ENCODE results near the gene LRRC18. TPM values are rescaled to one million over a fixed set of nuclear protein-coding genes. Genes with fewer than 3 reads are reported as not detected.

LRRC18 gene
- polyA plus RNA-seq = not detected

GRCh38 chr10:48939790-48940325 lies at the start of gene LRRC18:
Gene LRRC18 (minus strand): TSS chr10:48939840. CDS start chr10:48914155, 25,685 bp downstream.
- Histone ChIP-seq H3K4me3 (ENCODE audit: low read depth in 1 of 2, low read length in 2 of 2) (no peak within 1 kb of the TSS), H3K4me1 (ENCODE audit: control insufficient read depth in 2 of 2, insufficient read depth in 2 of 2, low read length in 1 of 2) (no peaks in the 10 kb centered on the region), H3K27me3 (ENCODE audit: control insufficient read depth in 1 of 2, insufficient read depth in 2 of 2, low read length in 2 of 2) (no peaks in the 10 kb centered on the region), H3K36me3 (ENCODE audit: control insufficient read depth in 2 of 2, insufficient read depth in 2 of 2, low read length in 1 of 2) (no peaks in the 10 kb centered on the region), H3K9me3 (ENCODE audit: control insufficient read depth in 2 of 2, insufficient read depth in 1 of 2, low read depth in 1 of 2, low read length in 1 of 2) (peaks cover 0 to 2% of the 10 kb centered on the region in 2 donors), H3K27ac (ENCODE audit: low read depth in 2 of 2, low read length in 1 of 2) (no peak within 1 kb of the TSS)
- WGBS, 2 donors = 91 to 93% methylated on average over 2 of the region's 2 CpGs

GRCh38 chr10:48985621-48986158 lies 46.0 kb upstream of the LRRC18 start:
- Histone ChIP-seq H3K4me1 (ENCODE audit: control insufficient read depth in 2 of 2, insufficient read depth in 2 of 2, low read length in 1 of 2) (no peaks in the 10 kb centered on the region), H3K27me3 (ENCODE audit: control insufficient read depth in 1 of 2, insufficient read depth in 2 of 2, low read length in 2 of 2) (no peaks in the 10 kb centered on the region), H3K36me3 (ENCODE audit: control insufficient read depth in 2 of 2, insufficient read depth in 2 of 2, low read length in 1 of 2) (no peaks in the 10 kb centered on the region), H3K9me3 (ENCODE audit: control insufficient read depth in 2 of 2, insufficient read depth in 1 of 2, low read depth in 1 of 2, low read length in 1 of 2) (no peaks in the 10 kb centered on the region), H3K4me3 (ENCODE audit: low read depth in 1 of 2, low read length in 2 of 2) (no peak overlapping the region), H3K27ac (ENCODE audit: low read depth in 2 of 2, low read length in 1 of 2) (no peak overlapping the region)
- 93 to 95% methylated on average over 7 of the region's 7 CpGs for WGBS, 2 donors

GRCh38 chr10:48983648-48984351 lies 44.2 kb upstream of the LRRC18 start:
- Histone ChIP-seq H3K9me3 (ENCODE audit: control insufficient read depth in 2 of 2, insufficient read depth in 1 of 2, low read depth in 1 of 2, low read length in 1 of 2) (no peaks in the 10 kb centered on the region), H3K4me3 (ENCODE audit: low read depth in 1 of 2, low read length in 2 of 2) (no peak overlapping the region), H3K27ac (ENCODE audit: low read depth in 2 of 2, low read length in 1 of 2) (no peak overlapping the region), H3K36me3 (ENCODE audit: control insufficient read depth in 2 of 2, insufficient read depth in 2 of 2, low read length in 1 of 2) (no peaks in the 10 kb centered on the region), H3K4me1 (ENCODE audit: control insufficient read depth in 2 of 2, insufficient read depth in 2 of 2, low read length in 1 of 2) (no peaks in the 10 kb centered on the region), H3K27me3 (ENCODE audit: control insufficient read depth in 1 of 2, insufficient read depth in 2 of 2, low read length in 2 of 2) (no peaks in the 10 kb centered on the region)
- WGBS, 2 donors = 76 to 78% methylated on average over 5 of the region's 5 CpGs

GRCh38 chr10:48982584-48982983 lies 42.9 kb upstream of the LRRC18 start:
- H3K27me3 ChIP-seq (ENCODE audit: control insufficient read depth in 1 of 2, insufficient read depth in 2 of 2, low read length in 2 of 2) = no peaks in the 10 kb centered on the region
- H3K27ac ChIP-seq (ENCODE audit: low read depth in 2 of 2, low read length in 1 of 2) = no peak overlapping the region
- no peaks in the 10 kb centered on the region for H3K36me3 ChIP-seq (ENCODE audit: control insufficient read depth in 2 of 2, insufficient read depth in 2 of 2, low read length in 1 of 2)
- no peak overlapping the region for H3K4me3 ChIP-seq (ENCODE audit: low read depth in 1 of 2, low read length in 2 of 2)
- H3K4me1 ChIP-seq (ENCODE audit: control insufficient read depth in 2 of 2, insufficient read depth in 2 of 2, low read length in 1 of 2) = no peaks in the 10 kb centered on the region
- 76 to 84% methylated on average over 5 of the region's 5 CpGs for WGBS, 2 donors
- no peaks in the 10 kb centered on the region for H3K9me3 ChIP-seq (ENCODE audit: control insufficient read depth in 2 of 2, insufficient read depth in 1 of 2, low read depth in 1 of 2, low read length in 1 of 2)

- Histone ChIP-seq H3K36me3 (ENCODE audit: control insufficient read depth in 2 of 2, insufficient read depth in 2 of 2, low read length in 1 of 2) (no peaks in the 10 kb centered on the region), H3K4me3 (ENCODE audit: low read depth in 1 of 2, low read length in 2 of 2) (no peak overlapping the region), H3K27me3 (ENCODE audit: control insufficient read depth in 1 of 2, insufficient read depth in 2 of 2, low read length in 2 of 2) (no peaks in the 10 kb centered on the region), H3K4me1 (ENCODE audit: control insufficient read depth in 2 of 2, insufficient read depth in 2 of 2, low read length in 1 of 2) (no peaks in the 10 kb centered on the region), H3K27ac (ENCODE audit: low read depth in 2 of 2, low read length in 1 of 2) (no peak overlapping the region), H3K9me3 (ENCODE audit: control insufficient read depth in 2 of 2, insufficient read depth in 1 of 2, low read depth in 1 of 2, low read length in 1 of 2) (no peaks in the 10 kb centered on the region)
- WGBS, 2 donors = 30 to 35% methylated on average over 12 of the region's 12 CpGs
These were observed 41.8 kb upstream of the LRRC18 start for GRCh38 chr10:48981310-48981907.

- no peaks in the 10 kb centered on the region for H3K27me3 ChIP-seq (ENCODE audit: control insufficient read depth in 1 of 2, insufficient read depth in 2 of 2, low read length in 2 of 2)
- H3K36me3 ChIP-seq (ENCODE audit: control insufficient read depth in 2 of 2, insufficient read depth in 2 of 2, low read length in 1 of 2) = no peaks in the 10 kb centered on the region
- H3K9me3 ChIP-seq (ENCODE audit: control insufficient read depth in 2 of 2, insufficient read depth in 1 of 2, low read depth in 1 of 2, low read length in 1 of 2) = no peaks in the 10 kb centered on the region
- 81 to 87% methylated on average over 5 of the region's 5 CpGs for WGBS, 2 donors
- no peak overlapping the region for H3K4me3 ChIP-seq (ENCODE audit: low read depth in 1 of 2, low read length in 2 of 2)
- no peaks in the 10 kb centered on the region for H3K4me1 ChIP-seq (ENCODE audit: control insufficient read depth in 2 of 2, insufficient read depth in 2 of 2, low read length in 1 of 2)
- no peak overlapping the region for H3K27ac ChIP-seq (ENCODE audit: low read depth in 2 of 2, low read length in 1 of 2)
These were observed 38.7 kb upstream of the LRRC18 start for GRCh38 chr10:48978318-48978717.

DNA sequence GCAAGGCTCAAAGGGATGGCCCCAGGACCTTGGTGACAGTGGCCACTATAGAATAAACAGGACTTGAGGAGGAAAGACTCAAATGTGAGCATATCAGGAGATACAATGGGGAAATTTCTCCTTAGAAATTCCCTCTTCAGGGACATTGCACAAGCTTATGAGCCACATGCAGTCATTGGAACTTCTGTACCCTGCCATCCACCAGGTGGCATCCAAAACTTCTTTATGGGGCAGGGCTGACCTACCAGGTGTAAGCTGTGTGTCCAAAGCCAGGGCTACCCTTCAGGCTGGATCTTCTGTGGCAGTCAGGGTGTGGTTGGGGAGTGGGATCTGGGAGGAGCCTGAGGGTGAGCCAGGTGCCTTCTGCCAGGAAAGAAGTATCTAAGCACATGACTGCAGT lies 36.6 kb upstream of the LRRC18 start:
- no peaks in the 10 kb centered on the region for H3K36me3 ChIP-seq (ENCODE audit: control insufficient read depth in 2 of 2, insufficient read depth in 2 of 2, low read length in 1 of 2)
- H3K27me3 ChIP-seq (ENCODE audit: control insufficient read depth in 1 of 2, insufficient read depth in 2 of 2, low read length in 2 of 2) = no peaks in the 10 kb centered on the region
- H3K4me3 ChIP-seq (ENCODE audit: low read depth in 1 of 2, low read length in 2 of 2) = no peak overlapping the region
- H3K9me3 ChIP-seq (ENCODE audit: control insufficient read depth in 2 of 2, insufficient read depth in 1 of 2, low read depth in 1 of 2, low read length in 1 of 2) = no peaks in the 10 kb centered on the region
- H3K27ac ChIP-seq (ENCODE audit: low read depth in 2 of 2, low read length in 1 of 2) = no peak overlapping the region
- no peaks in the 10 kb centered on the region for H3K4me1 ChIP-seq (ENCODE audit: control insufficient read depth in 2 of 2, insufficient read depth in 2 of 2, low read length in 1 of 2)

DNA sequence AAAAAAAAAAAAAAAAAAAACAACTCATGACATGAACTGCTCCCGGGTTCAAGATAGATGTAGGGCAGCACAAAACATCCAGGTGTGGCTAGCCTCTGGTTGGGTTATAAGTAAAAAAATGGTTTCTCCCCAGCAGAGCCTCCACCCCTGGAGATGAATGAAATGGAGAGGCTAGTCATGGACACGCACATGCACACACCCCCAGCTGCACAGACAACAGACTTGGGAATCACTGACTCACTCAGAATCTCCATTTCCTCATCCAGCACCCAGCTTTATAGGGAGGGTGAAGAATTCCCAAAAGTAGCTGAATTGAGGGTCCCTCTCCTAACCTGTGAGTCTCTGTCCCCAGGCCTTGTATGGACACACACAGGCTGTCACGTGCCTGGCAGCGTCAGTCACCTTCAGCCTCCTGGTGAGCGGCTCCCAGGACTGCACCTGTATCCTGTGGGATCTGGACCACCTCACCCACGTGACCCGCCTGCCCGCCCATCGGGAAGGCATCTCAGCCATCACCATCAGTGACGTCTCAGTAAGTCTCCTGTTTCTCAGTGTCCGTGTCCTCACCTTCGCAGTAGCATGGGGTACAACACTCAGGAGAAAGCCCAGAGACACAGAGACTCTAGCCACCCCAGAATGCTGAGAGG lies 35.0 kb upstream of the LRRC18 start:
- no peak overlapping the region for H3K4me3 ChIP-seq (ENCODE audit: low read depth in 1 of 2, low read length in 2 of 2)
- H3K4me1 ChIP-seq (ENCODE audit: control insufficient read depth in 2 of 2, insufficient read depth in 2 of 2, low read length in 1 of 2) = no peaks in the 10 kb centered on the region
- no peak overlapping the region for H3K27ac ChIP-seq (ENCODE audit: low read depth in 2 of 2, low read length in 1 of 2)
- 91 to 93% methylated on average over 12 of the region's 12 CpGs for WGBS, 2 donors
- H3K27me3 ChIP-seq (ENCODE audit: control insufficient read depth in 1 of 2, insufficient read depth in 2 of 2, low read length in 2 of 2) = no peaks in the 10 kb centered on the region
- no peaks in the 10 kb centered on the region for H3K9me3 ChIP-seq (ENCODE audit: control insufficient read depth in 2 of 2, insufficient read depth in 1 of 2, low read depth in 1 of 2, low read length in 1 of 2)
- no peaks in the 10 kb centered on the region for H3K36me3 ChIP-seq (ENCODE audit: control insufficient read depth in 2 of 2, insufficient read depth in 2 of 2, low read length in 1 of 2)

DNA sequence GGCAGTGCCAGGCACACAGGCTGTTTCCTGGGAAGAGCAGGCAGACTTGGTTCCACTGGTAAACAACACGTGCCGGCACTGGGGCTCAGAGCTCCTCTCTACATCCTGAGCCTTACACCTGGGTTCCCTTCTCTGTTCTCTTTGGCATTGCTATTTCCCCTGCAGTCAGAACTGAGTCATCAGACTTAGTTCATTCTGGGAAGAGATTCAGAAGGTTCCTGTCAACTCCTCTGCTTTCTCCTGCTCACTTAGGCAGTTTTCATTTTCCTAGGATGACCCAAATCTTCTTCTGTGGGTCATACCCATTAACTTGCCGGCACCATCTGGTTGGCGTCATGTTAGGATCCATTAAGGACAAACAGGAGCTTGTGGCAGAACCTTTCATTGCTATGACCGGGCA lies 33.4 kb upstream of the LRRC18 start:
- 51 to 61% methylated on average over 5 of the region's 5 CpGs for WGBS, 2 donors
- no peak overlapping the region for H3K4me3 ChIP-seq (ENCODE audit: low read depth in 1 of 2, low read length in 2 of 2)
- peaks cover 0 to 1% of the 10 kb centered on the region in 2 donors for H3K4me1 ChIP-seq (ENCODE audit: control insufficient read depth in 2 of 2, insufficient read depth in 2 of 2, low read length in 1 of 2)

More for the DNA sequence above, 33.4 kb upstream of the LRRC18 start:
- H3K9me3 ChIP-seq (ENCODE audit: control insufficient read depth in 2 of 2, insufficient read depth in 1 of 2, low read depth in 1 of 2, low read length in 1 of 2) = no peaks in the 10 kb centered on the region
- H3K36me3 ChIP-seq (ENCODE audit: control insufficient read depth in 2 of 2, insufficient read depth in 2 of 2, low read length in 1 of 2) = peaks cover 0 to 1% of the 10 kb centered on the region in 2 donors
- no peaks in the 10 kb centered on the region for H3K27me3 ChIP-seq (ENCODE audit: control insufficient read depth in 1 of 2, insufficient read depth in 2 of 2, low read length in 2 of 2)
- H3K27ac ChIP-seq (ENCODE audit: low read depth in 2 of 2, low read length in 1 of 2) = no peak overlapping the region

Data from esophagus (tissue), 2 donors.